ENCODE measurements around the gene SPINK7.
"Not testable (repeated sequence)": the region's sequence is repeated elsewhere in the genome, so short reads cannot be mapped to it uniquely, and the experiment has no call there.

Gene SPINK7

GRCh38 chr5:148312153-148312552 lies at the start of gene SPINK7:
TSS of gene SPINK7 (plus strand) at chr5:148312423. CDS start at chr5:148312484, 61 bp downstream.
- DNase-seq, result no peak
- H3K4me3 ChIP-seq (ENCODE audit: low read length), result no peak within 1 kb of the TSS
- no peaks in the 10 kb centered on the region for H3K9me2 ChIP-seq (replicated peaks; ENCODE audit: insufficient read depth, low read length)
- H3K36me3 ChIP-seq (replicated peaks; ENCODE audit: insufficient read depth, low read length), result no peaks in the 10 kb centered on the region
- no peaks in the 10 kb centered on the region for H3F3A ChIP-seq (ENCODE audit: insufficient read depth, low read length)
- H3K9ac ChIP-seq (ENCODE audit: low read length), result no peak within 1 kb of the TSS
- H3K4me1 ChIP-seq (ENCODE audit: low read length), result no peaks in the 10 kb centered on the region
- H3K9me3 ChIP-seq (replicated peaks; ENCODE audit: insufficient read depth, low read length), result no peaks in the 10 kb centered on the region
- no peak within 1 kb of the TSS for H3K27ac ChIP-seq (ENCODE audit: low read length)
- TF ChIP-seq EZH2phosphoT487 (IDR thresholded peaks at IDR 0.05; ENCODE audit: low read length) (no peak), CTCF (IDR thresholded peaks at IDR 0.05; ENCODE audit: low read length) (no peak), EZH2 (optimal IDR thresholded peaks at IDR 0.05; ENCODE audit: low read depth, low read length) (no peak)
- H3K4me2 ChIP-seq (ENCODE audit: low read depth, low read length), result no peak within 1 kb of the TSS
- H2AFZ ChIP-seq (ENCODE audit: low read length), result no peak within 1 kb of the TSS
- H3K27me3 ChIP-seq (replicated peaks; ENCODE audit: insufficient read depth, low read length), result no peaks in the 10 kb centered on the region
- no peaks in the 10 kb centered on the region for H3K79me2 ChIP-seq (ENCODE audit: low read length)
- H4K20me1 ChIP-seq (ENCODE audit: insufficient read depth, low read length), result no peaks in the 10 kb centered on the region

GRCh38 chr5:148267962-148268361 lies 44.3 kb upstream of the SPINK7 start:
- H2AFZ ChIP-seq (ENCODE audit: low read length), result no peak overlapping the region
- no peaks in the 10 kb centered on the region for H3K9me3 ChIP-seq (replicated peaks; ENCODE audit: insufficient read depth, low read length)
- H3K9me2 ChIP-seq (replicated peaks; ENCODE audit: insufficient read depth, low read length), result no peaks in the 10 kb centered on the region
- H4K20me1 ChIP-seq (ENCODE audit: insufficient read depth, low read length), result no peaks in the 10 kb centered on the region
- H3K9ac ChIP-seq (ENCODE audit: low read length), result no peak overlapping the region
- no peaks in the 10 kb centered on the region for H3K4me1 ChIP-seq (ENCODE audit: low read length)
- no peaks in the 10 kb centered on the region for H3K36me3 ChIP-seq (replicated peaks; ENCODE audit: insufficient read depth, low read length)
- no peaks in the 10 kb centered on the region for H3K79me2 ChIP-seq (ENCODE audit: low read length)
- no peak overlapping the region for H3K27ac ChIP-seq (ENCODE audit: low read length)
- no peak for DNase-seq
- no peaks in the 10 kb centered on the region for H3F3A ChIP-seq (ENCODE audit: insufficient read depth, low read length)
- no peak overlapping the region for H3K4me3 ChIP-seq (ENCODE audit: low read length)
- H3K27me3 ChIP-seq (replicated peaks; ENCODE audit: insufficient read depth, low read length), result no peaks in the 10 kb centered on the region
- no peak overlapping the region for H3K4me2 ChIP-seq (ENCODE audit: low read depth, low read length)
- TF ChIP-seq CTCF (IDR thresholded peaks at IDR 0.05; ENCODE audit: low read length) (no peak), EZH2 (optimal IDR thresholded peaks at IDR 0.05; ENCODE audit: low read depth, low read length) (no peak), EZH2phosphoT487 (IDR thresholded peaks at IDR 0.05; ENCODE audit: low read length) (no peak)

GRCh38 chr5:148268566-148268965 lies 43.7 kb upstream of the SPINK7 start, which contains the start of gene SPINK13:
TSS of gene SPINK13 (plus strand) at chr5:148268794. CDS start at chr5:148270073, 1,279 bp downstream.
- no peak within 1 kb of the TSS for H3K4me2 ChIP-seq (ENCODE audit: low read depth, low read length)
- H3K27me3 ChIP-seq (replicated peaks; ENCODE audit: insufficient read depth, low read length), result no peaks in the 10 kb centered on the region
- H3K4me3 ChIP-seq (ENCODE audit: low read length), result no peak within 1 kb of the TSS
- H3K9me2 ChIP-seq (replicated peaks; ENCODE audit: insufficient read depth, low read length), result no peaks in the 10 kb centered on the region
- DNase-seq, result no peak
- H2AFZ ChIP-seq (ENCODE audit: low read length), result no peak within 1 kb of the TSS
- TF ChIP-seq EZH2 (optimal IDR thresholded peaks at IDR 0.05; ENCODE audit: low read depth, low read length) (no peak), EZH2phosphoT487 (IDR thresholded peaks at IDR 0.05; ENCODE audit: low read length) (no peak), CTCF (IDR thresholded peaks at IDR 0.05; ENCODE audit: low read length) (no peak)
- H3K27ac ChIP-seq (ENCODE audit: low read length), result no peak within 1 kb of the TSS
- no peaks in the 10 kb centered on the region for H3K79me2 ChIP-seq (ENCODE audit: low read length)
- H3K9ac ChIP-seq (ENCODE audit: low read length), result no peak within 1 kb of the TSS
- H3F3A ChIP-seq (ENCODE audit: insufficient read depth, low read length), result no peaks in the 10 kb centered on the region
- H3K9me3 ChIP-seq (replicated peaks; ENCODE audit: insufficient read depth, low read length), result no peaks in the 10 kb centered on the region
- no peaks in the 10 kb centered on the region for H3K4me1 ChIP-seq (ENCODE audit: low read length)
- H4K20me1 ChIP-seq (ENCODE audit: insufficient read depth, low read length), result no peaks in the 10 kb centered on the region
- no peaks in the 10 kb centered on the region for H3K36me3 ChIP-seq (replicated peaks; ENCODE audit: insufficient read depth, low read length)

GRCh38 chr5:148275129-148275528 lies 37.1 kb upstream of the SPINK7 start:
- H3K9me3 ChIP-seq (replicated peaks; ENCODE audit: insufficient read depth, low read length); H3K4me3 ChIP-seq (ENCODE audit: low read length); H3F3A ChIP-seq (ENCODE audit: insufficient read depth, low read length); H3K36me3 ChIP-seq (replicated peaks; ENCODE audit: insufficient read depth, low read length); H4K20me1 ChIP-seq (ENCODE audit: insufficient read depth, low read length); H3K79me2 ChIP-seq (ENCODE audit: low read length); H3K4me1 ChIP-seq (ENCODE audit: low read length); H2AFZ ChIP-seq (ENCODE audit: low read length); H3K4me2 ChIP-seq (ENCODE audit: low read depth, low read length); H3K27ac ChIP-seq (ENCODE audit: low read length); H3K9me2 ChIP-seq (replicated peaks; ENCODE audit: insufficient read depth, low read length); H3K27me3 ChIP-seq (replicated peaks; ENCODE audit: insufficient read depth, low read length); H3K9ac ChIP-seq (ENCODE audit: low read length); DNase-seq: not testable (repeated sequence)

- H3K4me2 ChIP-seq (ENCODE audit: low read depth, low read length); H3K4me3 ChIP-seq (ENCODE audit: low read length); H3K79me2 ChIP-seq (ENCODE audit: low read length); H3K27me3 ChIP-seq (replicated peaks; ENCODE audit: insufficient read depth, low read length); H3K9ac ChIP-seq (ENCODE audit: low read length); H3K27ac ChIP-seq (ENCODE audit: low read length); H4K20me1 ChIP-seq (ENCODE audit: insufficient read depth, low read length); H3F3A ChIP-seq (ENCODE audit: insufficient read depth, low read length); H3K4me1 ChIP-seq (ENCODE audit: low read length); DNase-seq; H3K9me2 ChIP-seq (replicated peaks; ENCODE audit: insufficient read depth, low read length); H3K36me3 ChIP-seq (replicated peaks; ENCODE audit: insufficient read depth, low read length); H3K9me3 ChIP-seq (replicated peaks; ENCODE audit: insufficient read depth, low read length); H2AFZ ChIP-seq (ENCODE audit: low read length): not testable (repeated sequence)
These were observed 31.3 kb upstream of the SPINK7 start for GRCh38 chr5:148280893-148281292.

- not testable (repeated sequence) for H3K9ac ChIP-seq (ENCODE audit: low read length); H3K4me1 ChIP-seq (ENCODE audit: low read length); H3K9me2 ChIP-seq (replicated peaks; ENCODE audit: insufficient read depth, low read length); H3K27me3 ChIP-seq (replicated peaks; ENCODE audit: insufficient read depth, low read length); H2AFZ ChIP-seq (ENCODE audit: low read length); H3K79me2 ChIP-seq (ENCODE audit: low read length); H3K36me3 ChIP-seq (replicated peaks; ENCODE audit: insufficient read depth, low read length); H3K27ac ChIP-seq (ENCODE audit: low read length); H3K4me2 ChIP-seq (ENCODE audit: low read depth, low read length); DNase-seq; H3F3A ChIP-seq (ENCODE audit: insufficient read depth, low read length); H3K4me3 ChIP-seq (ENCODE audit: low read length); H4K20me1 ChIP-seq (ENCODE audit: insufficient read depth, low read length); H3K9me3 ChIP-seq (replicated peaks; ENCODE audit: insufficient read depth, low read length)
These were observed 30.9 kb upstream of the SPINK7 start for GRCh38 chr5:148281336-148281735.
